ENCODE results near the gene SHISAL1. TPM values are rescaled to one million over a fixed set of nuclear protein-coding genes. Genes with fewer than 3 reads are reported as not detected.

The SHISAL1 gene
- total and polyA plus RNA-seq, 2 donors (not counting 3 experiments of a cell fraction or from before 2014, with no cell fraction given): 0.01 to 0.07 TPM

DNA sequence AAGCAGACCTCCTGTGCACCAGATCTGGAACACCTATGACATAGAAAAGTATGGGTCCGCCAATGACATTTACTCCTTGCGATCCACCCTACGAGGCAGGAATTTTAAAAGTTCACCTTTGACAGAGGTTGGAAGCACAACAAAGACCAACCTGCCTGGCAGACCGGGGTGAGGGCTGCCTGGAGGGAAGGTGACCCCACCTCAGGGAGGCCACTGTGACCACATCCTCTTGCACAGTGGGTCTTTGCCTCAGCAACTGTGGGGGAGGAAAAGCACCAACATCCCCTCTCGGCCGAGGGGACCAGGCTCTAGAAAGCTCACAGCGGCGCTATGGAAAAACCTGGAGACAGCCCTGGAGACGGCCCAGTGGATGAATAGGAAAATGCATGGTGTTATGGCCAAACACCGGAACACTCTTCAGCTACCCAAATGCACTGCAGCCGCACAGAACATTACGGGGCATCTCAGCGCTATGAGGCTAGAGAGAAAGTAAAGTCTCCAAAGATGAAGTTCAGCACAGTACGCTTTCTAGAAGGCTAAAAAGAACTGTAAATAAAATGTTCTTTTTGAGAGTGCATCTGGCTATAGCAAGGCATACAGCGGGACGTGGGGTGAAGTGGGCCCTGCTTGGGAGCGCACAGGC is 1.8 kb upstream of the SHISAL1 start:
- no TSS peak for BruUV-seq (replicated peaks)
- H3K27ac ChIP-seq (ENCODE audit: insufficient read depth, low read depth, low read length): no peak overlapping the region
- H3K4me1 ChIP-seq (ENCODE audit: control insufficient read depth, extremely low read depth, insufficient read depth, low read length): no peaks in the 10 kb centered on the region
- TF ChIP-seq POLR2AphosphoS5 (IDR thresholded peaks at IDR 0.05; ENCODE audit: insufficient read depth, low read depth, low read length) (no peak), JUN (IDR thresholded peaks at IDR 0.05; ENCODE audit: borderline replicate concordance, insufficient read depth, insufficient read length, low read depth) (no peak)
- no peaks in the 10 kb centered on the region for H4K20me1 ChIP-seq (replicated peaks; ENCODE audit: control insufficient read depth, extremely low read depth, insufficient read depth, low read length)
- DNase-seq (ENCODE audit: low read depth, low spot score) (no peak), FAIRE-seq (no peak)
- dilution Hi-C loops (cut with MboI; ENCODE audit: extremely low pct_ligation_motif_present, low sequenced_read_pairs) (no loop called here), intact Hi-C loops (cut with micrococcal nuclease) (no loop called here)
- H3K9me3 ChIP-seq (replicated peaks; ENCODE audit: control insufficient read depth, insufficient read depth, low read length): no peaks in the 10 kb centered on the region
- H3K9me1 ChIP-seq (replicated peaks; ENCODE audit: control insufficient read depth, extremely low read depth, insufficient read depth, low read length): no peaks in the 10 kb centered on the region
- H3K4me3 ChIP-seq (replicated peaks in 1 of 3; ENCODE audit: insufficient read depth in 1 of 3, low read depth in 1 of 3, low read length in 3 of 3): no peak overlapping the region
- ChIA-PET CTCF (no interaction called here), POLR2A (no interaction called here)
- no peaks in the 10 kb centered on the region for H3K79me2 ChIP-seq (ENCODE audit: control insufficient read depth, insufficient read depth, low read length)
- no peak overlapping the region for H2AFZ ChIP-seq (ENCODE audit: low read depth, low read length)
- H3K4me2 ChIP-seq (ENCODE audit: insufficient read depth, low read length): no peak overlapping the region
- H3K27me3 ChIP-seq (ENCODE audit: control insufficient read depth in 2 of 2, insufficient read depth in 2 of 2, low read length in 2 of 2): no peaks in the 10 kb centered on the region
- H3K9ac ChIP-seq (replicated peaks; ENCODE audit: extremely low read depth, insufficient read depth, low read length): no peak overlapping the region
- no peaks in the 10 kb centered on the region for H3K36me3 ChIP-seq (ENCODE audit: control insufficient read depth in 2 of 2, extremely low read depth in 1 of 2, insufficient read depth in 2 of 2, low read length in 2 of 2)

DNA sequence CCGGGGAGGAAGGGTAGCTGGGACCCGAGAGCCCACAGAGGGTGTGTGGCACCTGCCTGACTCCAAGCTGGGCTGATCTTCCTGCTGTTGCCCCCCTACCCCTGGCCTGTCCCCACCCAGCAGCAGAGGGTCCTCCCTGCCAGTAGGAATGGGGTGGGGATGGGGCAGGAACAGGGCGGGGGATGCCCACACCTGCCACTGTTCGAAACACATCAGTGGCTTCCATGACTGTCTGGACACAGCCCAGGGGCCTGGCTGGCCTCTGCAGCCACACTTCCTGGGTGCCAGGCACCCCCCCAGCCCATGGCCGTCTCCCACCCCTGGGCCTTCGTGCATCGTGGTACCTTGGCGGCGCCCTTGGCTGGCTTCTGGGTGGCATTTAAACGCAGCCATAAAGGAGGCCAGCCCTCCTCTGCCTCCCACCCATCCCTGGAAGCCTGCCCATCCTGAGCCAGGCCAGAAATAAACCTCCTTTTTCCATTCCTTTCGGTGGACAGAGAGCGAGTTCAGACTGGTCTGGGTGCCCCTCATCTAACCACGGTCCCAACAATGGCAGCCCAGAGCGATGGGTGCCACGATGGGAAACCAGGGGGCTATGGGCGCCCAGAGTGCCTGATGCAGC is 745 bp upstream of the SHISAL1 start:
- FAIRE-seq (no peak), DNase-seq (ENCODE audit: low read depth, low spot score) (no peak)
- intact Hi-C loops (cut with micrococcal nuclease) (no loop called here), dilution Hi-C loops (cut with MboI; ENCODE audit: extremely low pct_ligation_motif_present, low sequenced_read_pairs) (no loop called here)
- Histone ChIP-seq H2AFZ (ENCODE audit: low read depth, low read length) (no peak overlapping the region), H3K9ac (replicated peaks; ENCODE audit: extremely low read depth, insufficient read depth, low read length) (no peak overlapping the region), H3K9me3 (replicated peaks; ENCODE audit: control insufficient read depth, insufficient read depth, low read length) (no peaks in the 10 kb centered on the region), H3K4me3 (replicated peaks in 1 of 3; ENCODE audit: insufficient read depth in 1 of 3, low read depth in 1 of 3, low read length in 3 of 3) (no peak overlapping the region), H3K4me1 (ENCODE audit: control insufficient read depth, extremely low read depth, insufficient read depth, low read length) (no peaks in the 10 kb centered on the region), H3K27ac (ENCODE audit: insufficient read depth, low read depth, low read length) (no peak overlapping the region), H3K79me2 (ENCODE audit: control insufficient read depth, insufficient read depth, low read length) (no peaks in the 10 kb centered on the region), H3K9me1 (replicated peaks; ENCODE audit: control insufficient read depth, extremely low read depth, insufficient read depth, low read length) (no peaks in the 10 kb centered on the region), H3K4me2 (ENCODE audit: insufficient read depth, low read length) (no peak overlapping the region), H3K27me3 (ENCODE audit: control insufficient read depth in 2 of 2, insufficient read depth in 2 of 2, low read length in 2 of 2) (no peaks in the 10 kb centered on the region), H4K20me1 (replicated peaks; ENCODE audit: control insufficient read depth, extremely low read depth, insufficient read depth, low read length) (no peaks in the 10 kb centered on the region), H3K36me3 (ENCODE audit: control insufficient read depth in 2 of 2, extremely low read depth in 1 of 2, insufficient read depth in 2 of 2, low read length in 2 of 2) (no peaks in the 10 kb centered on the region)
- BruUV-seq (replicated peaks): no TSS peak
- POLR2A ChIA-PET: no interaction called here
- TF ChIP-seq MYC (IDR thresholded peaks at IDR 0.05; ENCODE audit: low read depth, low read length): no peak
- TF ChIP-seq POLR2A (IDR thresholded peaks at IDR 0.05; ENCODE audit: low read depth, low read length): no peak
- CTCF ChIA-PET: no interaction called here
